ENCODE measurements around the gene ULK4.

DNA sequence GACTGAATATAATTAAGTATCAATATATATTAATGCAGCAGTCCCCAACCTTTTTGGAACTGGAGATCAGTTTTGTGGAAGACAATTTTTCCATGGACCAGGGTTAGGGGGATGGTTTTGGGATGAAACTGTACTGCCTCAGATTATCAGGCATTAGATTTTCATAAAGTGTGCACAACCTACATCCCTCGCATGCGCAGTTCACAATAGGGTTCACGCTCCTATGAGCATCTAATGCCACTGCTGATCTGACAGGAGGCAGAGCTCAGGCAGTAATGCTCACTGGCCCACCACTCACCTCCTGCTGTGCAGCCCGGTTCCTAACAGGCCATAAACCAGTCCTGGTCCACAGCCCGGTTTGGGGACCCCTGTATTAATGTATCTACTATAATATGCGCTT, 95.6 kb downstream of the ULK4 start:
- TF ChIP-seq CTCF (tag by site-specific recombination; IDR thresholded peaks at IDR 0.05) (no peak), ZNF239 (tag by site-specific recombination; IDR thresholded peaks at IDR 0.05) (no peak), ZSCAN16 (tag by site-specific recombination; IDR thresholded peaks at IDR 0.05) (no peak), ZNF629 (tag by site-specific recombination; IDR thresholded peaks at IDR 0.05) (no peak), ZNF37A (tag by site-specific recombination; IDR thresholded peaks at IDR 0.05) (no peak), ZNF335 (tag by site-specific recombination; conservative IDR thresholded peaks at IDR 0.05) (no peak), PRDM10 (tag by site-specific recombination; IDR thresholded peaks at IDR 0.05) (no peak), PRDM1 (tag by site-specific recombination; IDR thresholded peaks at IDR 0.05) (no peak), YY1 (tag by site-specific recombination; IDR thresholded peaks at IDR 0.05) (no peak), ZBTB17 (tag by site-specific recombination; IDR thresholded peaks at IDR 0.05) (no peak), ZNF138 (tag by site-specific recombination; IDR thresholded peaks at IDR 0.05; ENCODE audit: borderline replicate concordance) (no peak), ZNF513 (tag by site-specific recombination; IDR thresholded peaks at IDR 0.05) (no peak)
- TF ChIP-seq, protein P1, sequence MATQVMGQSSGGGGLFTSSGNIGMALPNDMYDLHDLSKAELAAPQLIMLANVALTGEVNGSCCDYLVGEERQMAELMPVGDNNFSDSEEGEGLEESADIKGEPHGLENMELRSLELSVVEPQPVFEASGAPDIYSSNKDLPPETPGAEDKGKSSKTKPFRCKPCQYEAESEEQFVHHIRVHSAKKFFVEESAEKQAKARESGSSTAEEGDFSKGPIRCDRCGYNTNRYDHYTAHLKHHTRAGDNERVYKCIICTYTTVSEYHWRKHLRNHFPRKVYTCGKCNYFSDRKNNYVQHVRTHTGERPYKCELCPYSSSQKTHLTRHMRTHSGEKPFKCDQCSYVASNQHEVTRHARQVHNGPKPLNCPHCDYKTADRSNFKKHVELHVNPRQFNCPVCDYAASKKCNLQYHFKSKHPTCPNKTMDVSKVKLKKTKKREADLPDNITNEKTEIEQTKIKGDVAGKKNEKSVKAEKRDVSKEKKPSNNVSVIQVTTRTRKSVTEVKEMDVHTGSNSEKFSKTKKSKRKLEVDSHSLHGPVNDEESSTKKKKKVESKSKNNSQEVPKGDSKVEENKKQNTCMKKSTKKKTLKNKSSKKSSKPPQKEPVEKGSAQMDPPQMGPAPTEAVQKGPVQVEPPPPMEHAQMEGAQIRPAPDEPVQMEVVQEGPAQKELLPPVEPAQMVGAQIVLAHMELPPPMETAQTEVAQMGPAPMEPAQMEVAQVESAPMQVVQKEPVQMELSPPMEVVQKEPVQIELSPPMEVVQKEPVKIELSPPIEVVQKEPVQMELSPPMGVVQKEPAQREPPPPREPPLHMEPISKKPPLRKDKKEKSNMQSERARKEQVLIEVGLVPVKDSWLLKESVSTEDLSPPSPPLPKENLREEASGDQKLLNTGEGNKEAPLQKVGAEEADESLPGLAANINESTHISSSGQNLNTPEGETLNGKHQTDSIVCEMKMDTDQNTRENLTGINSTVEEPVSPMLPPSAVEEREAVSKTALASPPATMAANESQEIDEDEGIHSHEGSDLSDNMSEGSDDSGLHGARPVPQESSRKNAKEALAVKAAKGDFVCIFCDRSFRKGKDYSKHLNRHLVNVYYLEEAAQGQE (tag by site-specific recombination; IDR thresholded peaks at IDR 0.05): no peak
